Ishikawa (cell line): ENCODE measurements around the gene SMG7.
A peak's percentile ranks its signal among the peaks of the same experiment; 100 is the strongest.

Source experiments
- CEBPB ChIP-seq: IDR thresholded peaks from 2 replicates; pipeline ENCODE4 v1.6.1; 2012
- CREB1 ChIP-seq: IDR thresholded peaks from 2 replicates; pipeline ENCODE4 v1.6.1; 2012; ENCODE audit warnings: low read depth
- EGR1 ChIP-seq: IDR thresholded peaks from 2 replicates; pipeline ENCODE4 v1.6.1; 2012
- EP300 ChIP-seq: IDR thresholded peaks from 2 replicates; pipeline ENCODE4 v1.6.1; 2012; ENCODE audit warnings: borderline replicate concordance
- FOXM1 ChIP-seq: IDR thresholded peaks from 2 replicates; pipeline ENCODE4 v1.6.1; 2012; ENCODE audit warnings: low read depth, borderline replicate concordance
- NFIC ChIP-seq: IDR thresholded peaks from 2 replicates; pipeline ENCODE4 v1.6.1; 2012
- RAD21 ChIP-seq: IDR thresholded peaks from 2 replicates; pipeline ENCODE4 v1.6.1; 2012; ENCODE audit warnings: low read depth
- REST ChIP-seq: IDR thresholded peaks from 2 replicates; pipeline ENCODE4 v1.6.1; 2012; ENCODE audit warnings: low read depth, mild to moderate bottlenecking
- TAF1 ChIP-seq: IDR thresholded peaks from 2 replicates; pipeline ENCODE4 v1.6.1; 2012; ENCODE audit warnings: low read depth, mild to moderate bottlenecking
- TCF12 ChIP-seq: IDR thresholded peaks from 2 replicates; pipeline ENCODE4 v1.6.1; 2012; ENCODE audit warnings: low read depth
- TEAD4 ChIP-seq: IDR thresholded peaks from 2 replicates; pipeline ENCODE4 v1.6.1; 2012
- USF1 ChIP-seq: IDR thresholded peaks from 2 replicates; pipeline ENCODE4 v1.6.1; 2012
- YY1 ChIP-seq: IDR thresholded peaks from 2 replicates; pipeline ENCODE4 v1.6.1; 2012; ENCODE audit warnings: low read depth
- ZBTB7A ChIP-seq: IDR thresholded peaks from 2 replicates; pipeline ENCODE4 v1.6.1; 2012; ENCODE audit warnings: low read depth
- TF ChIP-seq, protein P1 (sequence below): IDR thresholded peaks from 2 replicates; pipeline ENCODE4 v1.6.1; 2012

SMG7 gene

DNA sequence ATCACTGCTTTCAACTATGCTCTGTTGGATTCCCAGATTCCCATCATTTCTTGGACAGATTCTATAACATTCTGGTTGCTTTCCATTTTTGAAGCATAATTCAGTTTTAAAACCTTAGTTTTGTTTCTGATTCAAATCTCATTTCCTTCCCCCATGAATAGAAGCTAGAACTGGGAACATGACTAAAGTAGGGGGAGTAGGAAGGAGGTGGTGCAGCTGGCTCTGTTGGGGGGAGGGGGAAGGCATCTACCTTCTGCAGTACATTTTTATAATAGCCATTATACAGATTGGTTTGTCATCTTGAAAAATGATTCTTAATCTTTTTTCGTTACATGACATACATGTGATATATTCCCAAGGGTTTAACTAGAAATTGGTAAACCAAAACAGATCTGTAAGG, 48.1 kb downstream of the SMG7 start:
- no peak for TF ChIP-seq TEAD4

- TF ChIP-seq USF1 (no peak), CREB1 (no peak), NFIC (no peak), TEAD4 (no peak)
These were observed 49.8 kb downstream of the SMG7 start for GRCh38 chr1:183522104-183522503.

DNA sequence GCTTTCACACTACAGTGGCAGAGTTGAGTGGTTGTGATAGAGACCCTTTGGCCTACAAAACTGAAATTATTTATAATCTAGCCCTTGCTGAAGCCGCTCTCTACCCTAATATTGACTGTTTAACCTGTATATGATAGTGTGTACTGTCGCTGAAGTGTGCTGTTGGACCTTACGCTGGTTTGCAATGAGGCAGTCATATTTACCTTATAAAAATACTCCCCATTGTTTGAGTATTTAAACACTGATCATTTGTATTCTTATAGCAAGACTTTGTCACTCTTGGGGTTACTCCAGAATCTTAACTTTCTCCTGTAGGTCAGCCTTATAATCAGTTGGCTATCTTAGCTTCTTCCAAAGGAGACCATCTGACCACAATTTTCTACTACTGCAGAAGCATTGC, 56.3 kb downstream of the SMG7 start:
- TF ChIP-seq TEAD4 = no peak

DNA sequence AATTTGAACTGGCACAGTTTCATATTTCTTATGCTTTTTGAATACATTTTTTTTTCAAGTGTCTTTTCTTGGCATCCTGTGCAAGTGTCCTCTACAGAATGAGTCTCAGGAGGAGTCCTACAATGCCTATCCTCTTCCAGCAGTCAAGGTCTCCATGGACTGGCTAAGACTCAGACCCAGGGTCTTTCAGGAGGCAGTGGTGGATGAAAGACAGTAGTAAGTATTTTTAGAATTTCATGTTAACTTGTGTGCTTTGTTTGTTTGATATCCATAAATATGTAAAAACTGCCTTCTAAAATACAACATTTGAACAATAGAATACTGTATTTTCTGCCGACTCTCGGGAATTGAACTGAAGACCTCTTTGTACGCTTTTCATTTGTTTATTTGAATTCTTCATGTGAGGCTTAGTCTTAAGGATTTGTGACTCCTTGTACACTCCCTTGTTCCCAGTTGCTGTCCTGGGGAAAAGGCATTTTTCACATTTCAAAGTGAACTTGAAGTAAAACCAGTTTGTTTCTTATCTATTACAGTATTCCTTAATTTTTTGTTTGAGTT, 61.4 kb downstream of the SMG7 start:
- TF ChIP-seq TEAD4 (no peak), YY1 (no peak), USF1 (no peak), EGR1 (no peak), CREB1 (no peak), TCF12 (no peak)

DNA sequence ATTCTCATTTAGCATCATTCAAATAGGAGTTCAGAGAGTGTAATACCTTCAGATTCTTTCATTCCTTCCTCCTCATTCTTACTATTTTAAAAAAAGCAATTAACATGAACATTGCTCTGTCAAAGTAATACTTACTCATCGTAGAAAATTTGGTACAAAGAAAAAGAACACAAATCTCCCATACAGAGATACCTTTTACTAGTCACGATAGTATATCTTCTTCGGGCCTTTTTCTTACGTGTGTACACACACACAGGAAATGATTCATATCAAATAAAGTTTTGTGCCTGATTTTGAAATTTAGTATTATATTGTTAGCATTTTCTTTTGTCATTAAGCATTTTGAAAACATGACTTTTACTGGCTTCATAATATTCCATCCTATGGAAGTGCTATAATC, 65.1 kb downstream of the SMG7 start:
- TF ChIP-seq TEAD4 = no peak
- TF ChIP-seq REST = no peak
- no peak for TF ChIP-seq EP300
- TF ChIP-seq, protein P1, sequence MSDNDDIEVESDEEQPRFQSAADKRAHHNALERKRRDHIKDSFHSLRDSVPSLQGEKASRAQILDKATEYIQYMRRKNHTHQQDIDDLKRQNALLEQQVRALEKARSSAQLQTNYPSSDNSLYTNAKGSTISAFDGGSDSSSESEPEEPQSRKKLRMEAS = no peak
- no peak for TF ChIP-seq CREB1
- TF ChIP-seq NFIC = no peak
- TF ChIP-seq USF1 = no peak

DNA sequence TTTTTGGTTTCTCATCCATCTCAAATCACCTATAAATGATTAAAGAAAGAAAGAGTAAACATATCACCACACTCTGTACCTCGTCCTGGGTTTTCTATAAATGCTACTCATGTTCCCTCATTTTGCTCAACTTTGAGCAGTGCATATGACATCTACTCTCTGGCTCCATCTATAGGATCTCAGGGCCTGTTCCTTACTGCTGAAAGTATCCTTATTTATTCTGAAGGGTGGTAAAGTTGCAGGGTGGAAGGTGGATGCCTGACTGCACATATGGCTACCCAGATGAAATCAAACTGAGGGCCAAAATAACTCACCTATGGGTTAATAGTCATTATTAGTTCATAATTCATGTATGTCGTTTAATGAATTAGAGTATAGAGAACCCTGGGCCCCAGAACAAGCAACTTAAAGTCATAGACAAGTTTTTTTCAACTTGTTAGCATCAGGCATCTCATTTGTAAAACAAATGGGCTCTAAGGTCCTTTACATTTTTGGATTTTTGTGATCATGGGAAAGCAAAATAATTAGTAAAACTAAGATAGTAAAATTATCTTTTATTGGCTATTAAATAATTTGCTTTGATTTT, 71.4 kb downstream of the SMG7 start:
- TF ChIP-seq RAD21 (peak; percentile 59), REST (no peak), YY1 (no peak), CEBPB (no peak), EP300 (no peak)

- no peak for TF ChIP-seq YY1
- 0 out of 2 replicates have a peak, but pooled peaks have one; percentile 43 for TF ChIP-seq TCF12
- TF ChIP-seq USF1 = no peak
- TF ChIP-seq CEBPB = no peak
- no peak for TF ChIP-seq EGR1
- peak; percentile 34; the same call in 1 of the 2 replicates for TF ChIP-seq TEAD4
- TF ChIP-seq FOXM1 = no peak
- no peak; the same call in 1 of the 2 replicates for TF ChIP-seq RAD21
- TF ChIP-seq REST = no peak
- TF ChIP-seq TAF1 = no peak
- TF ChIP-seq CREB1 = no peak
- TF ChIP-seq NFIC = peak; percentile 76
- no peak for TF ChIP-seq ZBTB7A
- TF ChIP-seq, protein P1 = no peak
- no peak for TF ChIP-seq EP300
These were observed 72.4 kb downstream of the SMG7 start for GRCh38 chr1:183544598-183545297.
